HG03439 (cell line): Measurements from ENCODE around the gene TAF1B.

ENCODE experiments used
- ATAC-seq: cut with Tn5 transposase; IDR thresholded peaks from one replicate; pipeline ENCODE4 v1.9.1; 2021; ENCODE audit warnings: mild to moderate bottlenecking, moderate library complexity; ENCODE audit not compliant: unreplicated experiment

The TAF1B gene

GRCh38 chr2:9982891-9983290 lies 139.6 kb downstream of the TAF1B start:
- no peak for ATAC-seq

- no peak for ATAC-seq
Measured at GRCh38 chr2:9983401-9984216, 140.3 kb downstream of the TAF1B start.
